Inflammatory macrophage treated with lipopolysaccharide for 1 hour (primary cell): ENCODE measurements around the gene AGPAT3.
A peak's percentile ranks its signal among the peaks of the same experiment; 100 is the strongest.

Source experiments
- DNase-seq, 2 donors: peaks; one replicate each; pipeline ENCODE4 v3.0.0-alpha.2; 2020 to 2022

The AGPAT3 gene

GRCh38 chr21:43865540-43866259 is 677 bp downstream of the AGPAT3 start:
- DNase-seq, result peak; percentile 44 to 48

GRCh38 chr21:43866260-43866629 is 1.2 kb downstream of the AGPAT3 start:
- peak in 1 of 2 donors; percentile 23 for DNase-seq

- no peak for DNase-seq
Observed at GRCh38 chr21:43866659-43867331, 1.8 kb downstream of the AGPAT3 start.

GRCh38 chr21:43867332-43867703 is 2.3 kb downstream of the AGPAT3 start:
- no peak for DNase-seq

- DNase-seq, result no peak
Observed at GRCh38 chr21:43867948-43868347, 2.9 kb downstream of the AGPAT3 start.

GRCh38 chr21:43868461-43868860 is 3.4 kb downstream of the AGPAT3 start:
- no peak for DNase-seq

GRCh38 chr21:43869486-43870325 is 4.7 kb downstream of the AGPAT3 start:
- DNase-seq, result no peak

GRCh38 chr21:43871487-43871886 is 6.5 kb downstream of the AGPAT3 start:
- no peak for DNase-seq

- peak; percentile 45 to 65 for DNase-seq
Observed at GRCh38 chr21:43872531-43873197, 7.6 kb downstream of the AGPAT3 start.

GRCh38 chr21:43873673-43874072 is 8.7 kb downstream of the AGPAT3 start:
- no peak for DNase-seq

- no peak for DNase-seq
Observed at GRCh38 chr21:43874085-43874805, 9.2 kb downstream of the AGPAT3 start.

GRCh38 chr21:43876605-43877004 is 11.6 kb downstream of the AGPAT3 start:
- DNase-seq, result no peak

- DNase-seq, result no peak
Observed at GRCh38 chr21:43877936-43878575, 13.0 kb downstream of the AGPAT3 start.

- DNase-seq, result no peak
Observed at GRCh38 chr21:43879348-43880110, 14.5 kb downstream of the AGPAT3 start.

GRCh38 chr21:43880111-43880985 is 15.3 kb downstream of the AGPAT3 start:
- DNase-seq, result peak; percentile 13 to 44

- DNase-seq, result no peak
Observed at GRCh38 chr21:43881283-43881682, 16.3 kb downstream of the AGPAT3 start.

GRCh38 chr21:43881935-43882334 is 16.9 kb downstream of the AGPAT3 start:
- no peak for DNase-seq

- no peak for DNase-seq
Observed at GRCh38 chr21:43882952-43883545, 18.0 kb downstream of the AGPAT3 start.

GRCh38 chr21:43884012-43884860 is 19.2 kb downstream of the AGPAT3 start:
- DNase-seq, result peak; percentile 64 to 79
